CD8-positive, alpha-beta memory T cell (primary cell): ENCODE measurements around the gene RYR3. TPM values are rescaled to one million over a fixed set of nuclear protein-coding genes. Genes with fewer than 3 reads are reported as not detected.

Experiments used
- CTCF ChIA-PET: fragments of 350-600 bp; sonication (Branson Sonifier 250); formaldehyde crosslinking; loops from one replicate; lab custom pipeline; 2021; ENCODE audit warnings: antibody characterized with exemption; lab: Charles Lee
- POLR2A ChIA-PET: fragments of 350-600 bp; sonication (Branson Sonifier 250); formaldehyde crosslinking; loops from one replicate; lab custom pipeline; 2021; ENCODE audit warnings: antibody characterized with exemption; lab: Charles Lee
- DNase-seq, 5 donors: peaks; one replicate each; pipeline versions ENCODE4 v3.0.0 to v3.0.0-alpha.2; 2020 to 2022; ENCODE audit warnings: mixed read lengths in 1 of 5
- H3K27ac ChIP-seq: one replicate; pipeline ENCODE4 v1.7.0; 2013; ENCODE audit warnings: low read depth, mild to moderate bottlenecking, low read length, moderate library complexity
- H3K27me3 ChIP-seq: 2 replicates; pipeline ENCODE4 v1.7.0; 2013; ENCODE audit warnings: low read length, mild to moderate bottlenecking; ENCODE audit not compliant: insufficient read depth, poor library complexity, severe bottlenecking
- H3K36me3 ChIP-seq: 2 replicates; pipeline ENCODE4 v1.7.0; 2013; ENCODE audit warnings: mild to moderate bottlenecking, low read length, moderate library complexity; ENCODE audit not compliant: insufficient read depth
- H3K4me1 ChIP-seq: 2 replicates; pipeline ENCODE4 v1.7.0; 2013; ENCODE audit warnings: mild to moderate bottlenecking, low read length, moderate library complexity; ENCODE audit not compliant: insufficient read depth
- H3K4me3 ChIP-seq: 2 replicates; pipeline ENCODE4 v1.7.0; 2013; ENCODE audit warnings: mild to moderate bottlenecking, low read length
- H3K9me3 ChIP-seq: 2 replicates; pipeline ENCODE4 v1.7.0; 2013; ENCODE audit warnings: mild to moderate bottlenecking, low read length
- H3K27ac Mint-ChIP-seq, 8 donors: one replicate each; pipeline ENCODE4 v1.8.0; 2020 to 2021; ENCODE audit warnings: mixed read lengths in 8 of 8, mild to moderate bottlenecking in 6 of 8, inconsistent platforms in 3 of 8, moderate library complexity in 3 of 8
- H3K27me3 Mint-ChIP-seq, 2 donors: one replicate each; pipeline ENCODE4 v1.8.0; 2020 to 2021; ENCODE audit warnings: mixed read lengths in 2 of 2, mild to moderate bottlenecking in 1 of 2, moderate library complexity in 1 of 2
- H3K36me3 Mint-ChIP-seq, 3 donors: one replicate each; pipeline ENCODE4 v1.8.0; 2020 to 2021; ENCODE audit warnings: mixed read lengths in 3 of 3, inconsistent platforms in 1 of 3, mild to moderate bottlenecking in 1 of 3
- H3K4me1 Mint-ChIP-seq, 3 donors: one replicate each; pipeline ENCODE4 v1.8.0; 2020 to 2021; ENCODE audit warnings: mixed read lengths in 3 of 3, inconsistent platforms in 1 of 3, mild to moderate bottlenecking in 1 of 3
- H3K4me3 Mint-ChIP-seq, 7 donors: one replicate each; pipeline ENCODE4 v1.8.0; 2020 to 2021; ENCODE audit warnings: mixed read lengths in 7 of 7, mild to moderate bottlenecking in 6 of 7, moderate library complexity in 4 of 7, inconsistent platforms in 2 of 7
- H3K9me3 Mint-ChIP-seq, 5 donors: one replicate each; pipeline ENCODE4 v1.8.0; 2020 to 2022; ENCODE audit warnings: mixed read lengths in 5 of 5, mild to moderate bottlenecking in 3 of 5, moderate library complexity in 2 of 5, inconsistent platforms in 1 of 5
- polyA plus RNA-seq: library from polyadenylated mRNA; unstranded; fragments of 300-500 nt; fragmentation: Illumina TruSeq; gene quantifications from one replicate; pipeline ENCODE4 v1.2.3, GENCODE V29; 2021
- total RNA-seq, 2 experiments: library from RNA; stranded (reverse); gene quantifications; one replicate each; pipeline ENCODE4 v1.2.3, GENCODE V29; 2021

The RYR3 gene
- total and polyA plus RNA-seq, 3 experiments from 2014 or later, result 0.08 TPM; not detected in 2

GRCh38 chr15:33716025-33716424, 405.3 kb downstream of the RYR3 start:
- H3K27ac Mint-ChIP-seq, result no peak overlapping the region
- ChIA-PET POLR2A (no interaction called here), CTCF (interaction anchor here (0.8 kb wide), 1 partner anchor 16 kb away, joined by 3 read pairs; no protein-coding TSS in a partner anchor)
- DNase-seq, result no peak
- Histone ChIP-seq H3K4me3 (no peak overlapping the region), H3K4me1 (no peaks in the 10 kb centered on the region), H3K27me3 (no peaks in the 10 kb centered on the region), H3K27ac (no peak overlapping the region), H3K9me3 (no peaks in the 10 kb centered on the region), H3K36me3 (no peaks in the 10 kb centered on the region)
- H3K4me3 Mint-ChIP-seq, result no peak overlapping the region
- H3K4me1 Mint-ChIP-seq, result no peaks in the 10 kb centered on the region
- no peaks in the 10 kb centered on the region for H3K36me3 Mint-ChIP-seq
- H3K27me3 Mint-ChIP-seq, result peaks cover 2 to 9% of the 10 kb centered on the region in 2 donors
- peaks cover 2 to 8% (median 4%) of the 10 kb centered on the region in 5 donors for H3K9me3 Mint-ChIP-seq

GRCh38 chr15:33720952-33721351, 410.2 kb downstream of the RYR3 start:
- H3K9me3 Mint-ChIP-seq, result no peaks in the 10 kb centered on the region
- no peak for DNase-seq

GRCh38 chr15:33722005-33722672, 411.4 kb downstream of the RYR3 start:
- H3K36me3 Mint-ChIP-seq, result no peaks in the 10 kb centered on the region
- CTCF ChIA-PET, result interaction anchor here (0.8 to 1.1 kb wide), 2 partner anchors 18 to 21 kb away, joined by 3 read pairs; no protein-coding TSS in a partner anchor

More at GRCh38 chr15:33720952-33721351, 410.2 kb downstream of the RYR3 start:
- H3K4me1 ChIP-seq, result no peaks in the 10 kb centered on the region
- H3K4me3 ChIP-seq, result no peak overlapping the region
- Mint-ChIP-seq H3K4me3 (no peak overlapping the region), H3K27ac (no peak overlapping the region), H3K36me3 (no peaks in the 10 kb centered on the region), H3K27me3 (peaks cover 2 to 8% of the 10 kb centered on the region in 2 donors), H3K4me1 (no peaks in the 10 kb centered on the region)
- H3K9me3 ChIP-seq, result no peaks in the 10 kb centered on the region
- no peak overlapping the region for H3K27ac ChIP-seq
- H3K27me3 ChIP-seq, result no peaks in the 10 kb centered on the region
- H3K36me3 ChIP-seq, result no peaks in the 10 kb centered on the region
- POLR2A ChIA-PET, result no interaction called here
- CTCF ChIA-PET, result interaction anchor here (1.1 kb wide), 1 partner anchor 17 kb away, joined by 3 read pairs; no protein-coding TSS in a partner anchor

GRCh38 chr15:33722673-33723015, 411.9 kb downstream of the RYR3 start:
- H3K4me3 Mint-ChIP-seq, result no peak overlapping the region
- H3K4me3 ChIP-seq, result no peak overlapping the region
- H3K27me3 Mint-ChIP-seq, result peaks cover 3 to 8% of the 10 kb centered on the region in 2 donors
- H3K27ac ChIP-seq, result no peak overlapping the region
- no peaks in the 10 kb centered on the region for H3K9me3 Mint-ChIP-seq
- ChIA-PET CTCF (interaction anchor here (0.8 kb wide), 1 partner anchor 22 kb away, joined by 3 read pairs; no protein-coding TSS in a partner anchor), POLR2A (no interaction called here)
- no peaks in the 10 kb centered on the region for H3K4me1 Mint-ChIP-seq
- no peaks in the 10 kb centered on the region for H3K27me3 ChIP-seq
- no peak for DNase-seq
- peak overlapping the region in 1 of 8 donors; percentile 34 for H3K27ac Mint-ChIP-seq
- no peaks in the 10 kb centered on the region for H3K36me3 Mint-ChIP-seq
- H3K36me3 ChIP-seq, result no peaks in the 10 kb centered on the region
- no peaks in the 10 kb centered on the region for H3K4me1 ChIP-seq
- no peaks in the 10 kb centered on the region for H3K9me3 ChIP-seq

More at GRCh38 chr15:33722005-33722672, 411.4 kb downstream of the RYR3 start:
- Mint-ChIP-seq H3K9me3 (no peaks in the 10 kb centered on the region), H3K4me1 (no peaks in the 10 kb centered on the region), H3K27me3 (peaks cover 2 to 8% of the 10 kb centered on the region in 2 donors), H3K27ac (no peak overlapping the region), H3K4me3 (no peak overlapping the region)
- no peak for DNase-seq
- POLR2A ChIA-PET, result no interaction called here
- Histone ChIP-seq H3K27me3 (no peaks in the 10 kb centered on the region), H3K36me3 (no peaks in the 10 kb centered on the region), H3K4me3 (no peak overlapping the region), H3K27ac (no peak overlapping the region), H3K9me3 (no peaks in the 10 kb centered on the region), H3K4me1 (no peaks in the 10 kb centered on the region)

- H3K27ac Mint-ChIP-seq, result no peak overlapping the region
- H3K4me3 Mint-ChIP-seq, result no peak overlapping the region
- H3K9me3 Mint-ChIP-seq, result no peaks in the 10 kb centered on the region
- Histone ChIP-seq H3K4me3 (no peak overlapping the region), H3K36me3 (no peaks in the 10 kb centered on the region), H3K27ac (no peak overlapping the region), H3K9me3 (no peaks in the 10 kb centered on the region), H3K27me3 (no peaks in the 10 kb centered on the region), H3K4me1 (no peaks in the 10 kb centered on the region)
- no peaks in the 10 kb centered on the region for H3K4me1 Mint-ChIP-seq
- ChIA-PET CTCF (no interaction called here), POLR2A (no interaction called here)
- H3K36me3 Mint-ChIP-seq, result no peaks in the 10 kb centered on the region
- peaks cover 3 to 8% of the 10 kb centered on the region in 2 donors for H3K27me3 Mint-ChIP-seq
- DNase-seq, result no peak
These were observed 413.7 kb downstream of the RYR3 start for GRCh38 chr15:33724321-33725036.

- Histone ChIP-seq H3K4me3 (no peak overlapping the region), H3K27me3 (no peaks in the 10 kb centered on the region), H3K9me3 (no peaks in the 10 kb centered on the region), H3K4me1 (no peaks in the 10 kb centered on the region), H3K27ac (no peak overlapping the region), H3K36me3 (no peaks in the 10 kb centered on the region)
- Mint-ChIP-seq H3K4me1 (no peaks in the 10 kb centered on the region), H3K36me3 (no peaks in the 10 kb centered on the region), H3K27ac (no peak overlapping the region), H3K4me3 (no peak overlapping the region), H3K9me3 (no peaks in the 10 kb centered on the region), H3K27me3 (peaks cover 0 to 3% of the 10 kb centered on the region in 2 donors)
- CTCF ChIA-PET, result interaction anchor here (1.3 to 1.5 kb wide), 2 partner anchors 8 to 11 kb away, joined by 3 to 5 read pairs; no protein-coding TSS in a partner anchor
- DNase-seq, result no peak
- POLR2A ChIA-PET, result no interaction called here
These were observed 418.9 kb downstream of the RYR3 start for GRCh38 chr15:33729653-33730052.

GRCh38 chr15:33730815-33731214, 420.0 kb downstream of the RYR3 start:
- no peak overlapping the region for H3K27ac ChIP-seq
- Mint-ChIP-seq H3K4me3 (no peak overlapping the region), H3K36me3 (no peaks in the 10 kb centered on the region), H3K27ac (no peak overlapping the region), H3K27me3 (peaks cover 0 to 3% of the 10 kb centered on the region in 2 donors), H3K9me3 (no peaks in the 10 kb centered on the region), H3K4me1 (no peaks in the 10 kb centered on the region)
- CTCF ChIA-PET, result no interaction called here
- no peaks in the 10 kb centered on the region for H3K27me3 ChIP-seq
- no peaks in the 10 kb centered on the region for H3K4me1 ChIP-seq
- H3K9me3 ChIP-seq, result no peaks in the 10 kb centered on the region
- no peak overlapping the region for H3K4me3 ChIP-seq
- DNase-seq, result no peak
- POLR2A ChIA-PET, result no interaction called here
- no peaks in the 10 kb centered on the region for H3K36me3 ChIP-seq

- Histone ChIP-seq H3K4me3 (no peak overlapping the region), H3K27ac (no peak overlapping the region), H3K27me3 (no peaks in the 10 kb centered on the region), H3K36me3 (no peaks in the 10 kb centered on the region), H3K9me3 (no peaks in the 10 kb centered on the region), H3K4me1 (no peaks in the 10 kb centered on the region)
- no peak overlapping the region for H3K4me3 Mint-ChIP-seq
- no peaks in the 10 kb centered on the region for H3K36me3 Mint-ChIP-seq
- no peak overlapping the region for H3K27ac Mint-ChIP-seq
- H3K9me3 Mint-ChIP-seq, result no peaks in the 10 kb centered on the region
- ChIA-PET POLR2A (no interaction called here), CTCF (interaction anchor here (1.4 kb wide), 1 partner anchor 35 kb away, joined by 4 read pairs; no protein-coding TSS in a partner anchor)
- H3K4me1 Mint-ChIP-seq, result peaks cover 2 to 5% (median 3%) of the 10 kb centered on the region in 3 donors
- peaks cover 0 to 7% of the 10 kb centered on the region in 2 donors for H3K27me3 Mint-ChIP-seq
- DNase-seq, result no peak
These were observed 424.4 kb downstream of the RYR3 start for GRCh38 chr15:33735143-33735542.
